ENCODE measurements around the gene TOX4.

The TOX4 gene

GRCh38 chr14:21503376-21503775, 26.4 kb downstream of the TOX4 start:
- ATAC-seq = no peak

GRCh38 chr14:21505012-21505553, 28.1 kb downstream of the TOX4 start:
- ATAC-seq = peak; percentile 83 to 84

- ATAC-seq = no peak
Observed at GRCh38 chr14:21506557-21506956, 29.6 kb downstream of the TOX4 start.

GRCh38 chr14:21509432-21510143, 32.6 kb downstream of the TOX4 start:
- ATAC-seq = no peak

- ATAC-seq = peak; percentile 99 to 100
Observed at GRCh38 chr14:21510735-21511657, 34.0 kb downstream of the TOX4 start, which contains the start of gene METTL3. METTL3 (minus strand) TSS chr14:21511340; CDS start chr14:21511223, 117 bp downstream.

- no peak for ATAC-seq
Observed at GRCh38 chr14:21514341-21514740, 37.3 kb downstream of the TOX4 start.

GRCh38 chr14:21518725-21519124, 41.7 kb downstream of the TOX4 start:
- ATAC-seq = no peak

GRCh38 chr14:21520767-21521166, 43.8 kb downstream of the TOX4 start:
- ATAC-seq = no peak

GRCh38 chr14:21521501-21521900, 44.5 kb downstream of the TOX4 start:
- no peak for ATAC-seq

GRCh38 chr14:21523203-21523602, 46.2 kb downstream of the TOX4 start:
- no peak for ATAC-seq

- no peak for ATAC-seq
Observed at GRCh38 chr14:21524575-21525490, 47.8 kb downstream of the TOX4 start.

GRCh38 chr14:21525571-21525961, 48.6 kb downstream of the TOX4 start:
- peak in 1 of 2 donors; percentile 8 for ATAC-seq

GRCh38 chr14:21525962-21526671, 49.1 kb downstream of the TOX4 start, which contains the start of gene SALL2:
SALL2 (minus strand) TSS chr14:21526346; CDS start chr14:21526127, 219 bp downstream.
- peak; percentile 75 to 84 for ATAC-seq

- no peak for ATAC-seq
Observed at GRCh38 chr14:21526672-21527317, 49.8 kb downstream of the TOX4 start.

GRCh38 chr14:21527318-21527679, 50.3 kb downstream of the TOX4 start:
- ATAC-seq = no peak

GRCh38 chr14:21528381-21529348, 51.7 kb downstream of the TOX4 start:
- no peak for ATAC-seq

- ATAC-seq = no peak
Observed at GRCh38 chr14:21529515-21529914, 52.5 kb downstream of the TOX4 start.

- ATAC-seq = no peak
Observed at GRCh38 chr14:21533294-21533693, 56.3 kb downstream of the TOX4 start.

- no peak for ATAC-seq
Observed at GRCh38 chr14:21534576-21534975, 57.6 kb downstream of the TOX4 start.

All from activated CD4-positive, CD25-positive, alpha-beta regulatory T cell treated with anti-CD3 and anti-CD28 coated beads, Interleukin-2, amount 50 U/mL, for 24 hours (primary cell).